Breast epithelium (tissue), 4 donors: ENCODE results near the gene TEAD3. TPM values are rescaled to one million over a fixed set of nuclear protein-coding genes. Genes with fewer than 3 reads are reported as not detected.
"Not testable (repeated sequence)": the region's sequence is repeated elsewhere in the genome, so short reads cannot be mapped to it uniquely, and the experiment has no call there.

Experiments used
- DNase-seq, 2 donors: peaks; one replicate each; pipeline ENCODE4 v3.0.0-alpha.2; 2019; ENCODE audit warnings: low spot score in 2 of 2
- H3K27ac ChIP-seq, 2 donors: fragments of 200-600 bp; sonication (generic) in 1 of 2; one replicate each; pipeline ENCODE4 v1.5.1; 2016 to 2019; ENCODE audit warnings: mild to moderate bottlenecking in 1 of 2
- H3K27me3 ChIP-seq, 2 donors: fragments of 200-600 bp; sonication (generic) in 1 of 2; one replicate each; pipeline versions ENCODE4 v1.5.1 to v1.6.0; 2017 to 2019; ENCODE audit warnings: control low read depth in 1 of 2, mild to moderate bottlenecking in 1 of 2
- H3K36me3 ChIP-seq: fragments of 200-600 bp; one replicate; pipeline ENCODE4 v1.5.1; 2019
- H3K4me1 ChIP-seq, 2 donors: fragments of 200-600 bp; sonication (generic); one replicate each; pipeline ENCODE4 v1.5.1; 2016 to 2019; ENCODE audit warnings: control low read depth in 1 of 2
- H3K4me3 ChIP-seq, 3 donors: fragments of 200-600 bp; sonication (generic); 1 replicate in 2 of 3; 2 replicates in 1 of 3; pipeline ENCODE4 v1.5.1; 2016 to 2019; ENCODE audit warnings: mild to moderate bottlenecking in 3 of 3, moderate library complexity in 2 of 3
- H3K9me3 ChIP-seq, 2 donors: fragments of 200-600 bp; sonication (generic) in 1 of 2; one replicate each; pipeline ENCODE4 v1.5.1; 2016 to 2019; ENCODE audit warnings: control low read depth in 1 of 2
- POLR2A ChIP-seq: fragments of 450-650 bp; IDR thresholded peaks from one replicate; pipeline ENCODE4 v1.6.1; 2016; ENCODE audit warnings: antibody characterized with exemption, mild to moderate bottlenecking, moderate library complexity
- POLR2AphosphoS5 ChIP-seq, 3 donors: sonication (generic); formaldehyde crosslinking; IDR thresholded peaks; one replicate each; pipeline ENCODE4 v1.6.1; 2017; ENCODE audit warnings: antibody characterized with exemption in 3 of 3
- intact Hi-C: fragments of 100-400 bp; cut with DNase I; formaldehyde crosslinking; loops from one replicate; pipeline ENCODE4 v1.15.1; 2023; ENCODE audit warnings: low total_unique reads
- total RNA-seq, 3 donors: library from RNA; depleted of rRNA; stranded (reverse); fragments of >200 nt; gene quantifications; one replicate each; pipeline ENCODE4 v1.1.0, GENCODE V29; 2016
- TF ChIP-seq, protein P1 (sequence below), 3 donors: fragments of 450-650 bp; IDR thresholded peaks; one replicate each; pipeline ENCODE4 v1.5.1; 2016 to 2017; ENCODE audit warnings: antibody characterized with exemption in 3 of 3, mild to moderate bottlenecking in 3 of 3, moderate library complexity in 3 of 3

Gene TEAD3
- total RNA-seq, result 10 to 100 TPM in 2 of 3 donors, 1 to 10 TPM in 1; 5.6 to 28.2 (median 26.2) TPM

DNA sequence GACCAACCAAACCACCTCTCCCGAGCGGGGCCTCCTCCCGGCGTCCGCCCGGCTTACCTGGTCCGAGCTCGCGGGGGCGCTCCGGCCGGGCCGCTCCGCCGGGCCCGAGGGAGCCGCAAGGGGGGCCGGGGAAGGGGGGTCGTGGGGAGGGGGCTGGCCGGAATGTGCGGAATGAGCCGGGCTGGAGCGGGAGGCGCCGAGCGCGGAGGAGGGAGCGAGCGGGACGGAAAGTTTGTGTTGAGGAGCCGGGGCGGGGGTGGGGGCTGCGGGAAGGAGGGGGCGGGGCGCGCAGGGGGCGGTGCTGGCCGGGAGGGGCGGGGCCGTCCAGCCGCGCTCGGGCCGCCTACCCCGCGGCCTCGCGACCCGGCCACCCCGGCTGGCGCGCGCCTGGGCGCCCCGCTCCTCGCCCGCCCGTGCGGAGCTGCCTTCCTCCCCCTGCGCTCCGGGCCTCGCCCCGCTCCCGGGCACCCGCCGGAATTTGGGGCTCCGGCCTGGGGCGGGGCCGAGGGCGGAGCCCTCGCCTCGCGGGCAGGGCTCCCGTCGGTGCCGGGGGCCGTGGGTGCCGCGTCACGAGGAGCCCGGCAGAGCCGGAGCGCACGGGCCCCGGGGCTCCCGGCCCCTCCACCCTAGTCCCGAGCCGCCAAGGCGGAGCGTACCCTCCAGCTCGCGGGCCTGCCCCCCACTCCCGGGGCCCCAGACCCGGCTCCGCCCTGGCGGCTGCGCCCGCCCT lies at the start of gene TEAD3:
TEAD3 (minus strand) TSS at position 239 of the 730 bp plus-strand sequence.
- Histone ChIP-seq H3K27me3 (no peaks in the 10 kb centered on the region), H3K4me3 (peak within 1 kb of the TSS; percentile 76 to 98 (median 93)), H3K36me3 (no peaks in the 10 kb centered on the region), H3K9me3 (no peaks in the 10 kb centered on the region), H3K4me1 (peaks cover 8 to 28% of the 10 kb centered on the region in 2 donors), H3K27ac (peak within 1 kb of the TSS; percentile 98 to 99)
- no peak for TF ChIP-seq POLR2AphosphoS5 (IDR thresholded peaks at IDR 0.05)
- TF ChIP-seq, protein P1, sequence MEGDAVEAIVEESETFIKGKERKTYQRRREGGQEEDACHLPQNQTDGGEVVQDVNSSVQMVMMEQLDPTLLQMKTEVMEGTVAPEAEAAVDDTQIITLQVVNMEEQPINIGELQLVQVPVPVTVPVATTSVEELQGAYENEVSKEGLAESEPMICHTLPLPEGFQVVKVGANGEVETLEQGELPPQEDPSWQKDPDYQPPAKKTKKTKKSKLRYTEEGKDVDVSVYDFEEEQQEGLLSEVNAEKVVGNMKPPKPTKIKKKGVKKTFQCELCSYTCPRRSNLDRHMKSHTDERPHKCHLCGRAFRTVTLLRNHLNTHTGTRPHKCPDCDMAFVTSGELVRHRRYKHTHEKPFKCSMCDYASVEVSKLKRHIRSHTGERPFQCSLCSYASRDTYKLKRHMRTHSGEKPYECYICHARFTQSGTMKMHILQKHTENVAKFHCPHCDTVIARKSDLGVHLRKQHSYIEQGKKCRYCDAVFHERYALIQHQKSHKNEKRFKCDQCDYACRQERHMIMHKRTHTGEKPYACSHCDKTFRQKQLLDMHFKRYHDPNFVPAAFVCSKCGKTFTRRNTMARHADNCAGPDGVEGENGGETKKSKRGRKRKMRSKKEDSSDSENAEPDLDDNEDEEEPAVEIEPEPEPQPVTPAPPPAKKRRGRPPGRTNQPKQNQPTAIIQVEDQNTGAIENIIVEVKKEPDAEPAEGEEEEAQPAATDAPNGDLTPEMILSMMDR (IDR thresholded peaks at IDR 0.05), result no peak
- intact Hi-C loops, result no loop called here
- DNase-seq, result peak; percentile 66 to 72

DNA sequence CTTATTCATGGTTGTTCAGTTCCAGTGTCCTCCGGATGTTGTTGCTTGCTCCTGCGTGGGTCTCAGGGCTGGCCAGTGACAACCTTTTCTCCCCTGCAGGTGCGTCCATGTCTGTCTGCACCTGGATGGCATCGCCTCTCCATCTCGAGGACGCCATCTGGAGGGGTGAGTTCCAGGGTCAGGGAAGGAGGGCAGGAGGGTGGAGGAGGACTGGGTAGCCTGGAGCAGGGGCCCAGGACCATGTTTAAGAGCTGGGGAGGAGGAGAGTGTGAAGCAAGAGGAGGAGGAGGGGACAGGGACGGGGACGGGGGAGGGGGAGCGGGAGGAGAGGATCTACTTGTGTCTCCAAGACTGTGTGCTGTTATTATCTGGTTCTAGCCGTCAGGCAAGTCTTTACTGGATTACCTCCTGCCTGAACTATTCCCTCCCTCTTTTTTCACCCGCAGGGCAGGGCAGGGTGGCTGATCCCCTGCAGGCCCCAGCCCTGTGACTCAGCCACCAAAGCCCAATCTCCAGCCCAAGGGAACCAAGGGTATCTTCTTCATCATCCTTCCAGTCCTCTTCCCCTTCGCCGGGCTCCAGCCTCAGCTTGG lies 48.0 kb upstream of the TEAD3 start:
- Histone ChIP-seq H3K36me3 (no peaks in the 10 kb centered on the region), H3K4me3 (no peak overlapping the region), H3K4me1 (no peaks in the 10 kb centered on the region), H3K27ac (no peak overlapping the region), H3K27me3 (no peaks in the 10 kb centered on the region), H3K9me3 (no peaks in the 10 kb centered on the region)
- TF ChIP-seq POLR2A (no peak), POLR2AphosphoS5 (IDR thresholded peaks at IDR 0.05) (no peak)
- TF ChIP-seq, protein P1 (IDR thresholded peaks at IDR 0.05), result no peak
- intact Hi-C loops, result no loop called here
- DNase-seq, result no peak

DNA sequence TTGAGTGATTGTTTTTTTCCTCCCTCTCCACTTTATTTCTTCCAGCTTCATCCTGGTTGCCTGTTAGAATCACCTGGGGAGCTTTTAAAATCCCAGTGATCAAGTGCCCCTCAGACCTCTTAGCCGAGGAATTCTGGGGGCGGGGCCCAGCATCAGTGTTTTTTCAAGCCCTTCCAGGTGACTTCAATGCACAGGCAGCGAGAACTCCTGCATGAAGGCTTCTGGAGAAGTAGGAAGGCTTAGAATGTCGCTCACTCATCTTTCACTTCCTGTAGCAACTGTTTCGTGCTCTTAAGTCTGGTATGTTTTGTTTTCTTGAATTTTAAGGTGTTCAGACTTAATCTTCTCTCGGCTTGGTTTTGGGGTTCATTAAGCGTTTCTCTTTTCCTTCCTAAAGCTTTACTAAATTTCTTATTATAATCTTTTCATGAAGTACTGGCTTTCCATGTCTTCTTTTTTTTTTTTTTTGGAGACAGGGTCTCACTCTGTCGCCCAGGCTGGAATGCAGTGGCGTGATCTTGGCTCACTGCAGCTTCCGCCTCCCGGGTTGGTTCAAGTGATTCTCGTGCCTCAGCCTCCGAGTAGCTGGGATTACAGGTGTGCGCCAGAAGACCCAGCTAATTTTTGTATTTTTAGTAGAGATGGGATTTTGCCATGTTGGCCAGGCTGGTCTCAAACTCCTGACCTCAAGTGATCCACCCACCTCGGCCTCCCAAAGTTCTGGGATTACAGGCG lies 46.7 kb upstream of the TEAD3 start:
- TF ChIP-seq, protein P1 (IDR thresholded peaks at IDR 0.05), result no peak
- TF ChIP-seq POLR2A (no peak), POLR2AphosphoS5 (IDR thresholded peaks at IDR 0.05) (no peak)
- Histone ChIP-seq H3K36me3 (no peaks in the 10 kb centered on the region), H3K4me3 (no peak overlapping the region), H3K27ac (no peak overlapping the region), H3K27me3 (no peaks in the 10 kb centered on the region), H3K9me3 (no peaks in the 10 kb centered on the region), H3K4me1 (no peaks in the 10 kb centered on the region)
- intact Hi-C loops, result no loop called here
- no peak for DNase-seq

DNA sequence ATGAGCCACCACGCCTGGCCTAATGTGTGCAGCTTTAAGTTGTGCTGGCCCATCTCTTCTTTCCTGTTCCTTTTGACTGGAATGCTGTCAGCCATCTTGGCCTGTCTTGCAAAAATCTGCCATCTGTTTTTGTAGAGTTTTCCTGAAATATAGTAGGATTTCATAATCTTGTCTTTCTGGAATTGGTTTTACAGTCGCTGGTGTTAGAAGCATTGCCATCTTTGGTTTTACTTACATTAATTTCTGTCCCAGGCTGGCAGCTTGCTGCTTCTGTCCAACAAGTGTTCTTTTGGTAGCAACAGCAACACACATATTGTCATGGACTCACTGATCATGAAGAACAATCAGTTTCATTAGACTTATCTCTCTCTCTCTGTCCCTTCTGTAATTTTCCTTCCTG lies 45.0 kb upstream of the TEAD3 start:
- H3K4me3 ChIP-seq, result no peak overlapping the region
- intact Hi-C loops, result no loop called here
- no peaks in the 10 kb centered on the region for H3K27me3 ChIP-seq
- no peak overlapping the region for H3K27ac ChIP-seq
- H3K36me3 ChIP-seq, result no peaks in the 10 kb centered on the region
- no peaks in the 10 kb centered on the region for H3K9me3 ChIP-seq
- no peaks in the 10 kb centered on the region for H3K4me1 ChIP-seq
- DNase-seq, result no peak
- TF ChIP-seq POLR2A (no peak), POLR2AphosphoS5 (IDR thresholded peaks at IDR 0.05) (no peak)
- TF ChIP-seq, protein P1 (IDR thresholded peaks at IDR 0.05), result no peak

DNA sequence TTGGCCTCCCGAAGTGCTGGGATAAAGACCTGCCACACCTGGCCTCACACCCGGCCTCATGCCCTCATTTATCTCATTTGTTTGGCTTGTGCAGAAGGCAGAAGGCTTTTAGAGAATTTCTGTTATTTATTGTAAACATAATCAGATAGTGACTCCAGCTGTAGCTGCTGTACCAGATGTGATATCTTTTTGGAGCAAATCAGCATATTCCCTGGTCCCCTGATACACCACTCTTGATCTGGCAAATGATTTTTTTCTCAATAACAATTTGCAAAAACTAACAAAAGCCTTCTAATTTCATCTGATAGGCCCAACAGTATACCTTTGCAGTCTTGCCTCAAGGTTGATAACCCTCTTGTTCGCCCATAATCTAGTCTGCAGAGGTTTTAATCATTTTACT lies 42.3 kb upstream of the TEAD3 start:
- TF ChIP-seq, protein P1 (IDR thresholded peaks at IDR 0.05), result no peak
- no peak for TF ChIP-seq POLR2AphosphoS5 (IDR thresholded peaks at IDR 0.05)
- TF ChIP-seq POLR2A, result no peak

DNA sequence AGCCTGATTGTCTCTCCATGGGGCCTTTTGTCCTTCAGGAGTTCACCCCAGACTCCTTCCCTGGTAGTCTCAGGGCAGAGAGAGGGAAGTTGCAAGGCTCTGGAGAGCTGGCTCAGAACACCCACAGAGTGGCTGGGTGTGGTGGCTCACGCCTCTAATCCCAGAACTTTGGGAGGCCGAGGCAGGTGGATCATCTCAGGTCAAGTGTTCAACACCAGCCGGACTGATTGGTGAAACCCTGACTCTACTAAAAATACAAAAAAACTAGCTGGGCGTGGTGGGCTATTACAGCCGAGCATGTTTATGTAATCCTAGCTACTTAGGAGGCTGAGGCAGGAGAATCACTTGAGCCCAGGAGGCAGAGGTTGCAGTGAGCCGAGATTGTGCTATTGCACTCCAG lies 39.0 kb upstream of the TEAD3 start:
- intact Hi-C loops, DNase-seq, H3K9me3 ChIP-seq, H3K27me3 ChIP-seq, H3K4me1 ChIP-seq, H3K27ac ChIP-seq, H3K36me3 ChIP-seq, H3K4me3 ChIP-seq: not testable (repeated sequence)

More for the DNA sequence above, 42.3 kb upstream of the TEAD3 start:
- Histone ChIP-seq H3K4me1 (no peaks in the 10 kb centered on the region), H3K27me3 (no peaks in the 10 kb centered on the region), H3K4me3 (no peak overlapping the region), H3K36me3 (no peaks in the 10 kb centered on the region), H3K9me3 (no peaks in the 10 kb centered on the region), H3K27ac (no peak overlapping the region)
- DNase-seq, result no peak
- intact Hi-C loops, result no loop called here
